Femur (tissue), 1 donor: Measurements from ENCODE around the gene CD46.
"Not testable (repeated sequence)": the region's sequence is repeated elsewhere in the genome, so short reads cannot be mapped to it uniquely, and the experiment has no call there.

Experiments
- DNase-seq: peaks from one replicate; pipeline ENCODE4 v3.0.0-alpha.2; 2017

Gene CD46

GRCh38 chr1:207751790-207752455 lies at the start of gene CD46:
CD46 (plus strand) TSS chr1:207752054; CDS start chr1:207752213, 159 bp downstream.
- DNase-seq: peak; percentile 96

- DNase-seq: no peak
Measured at GRCh38 chr1:207702317-207702716, 49.5 kb upstream of the CD46 start.

- no peak for DNase-seq
Measured at GRCh38 chr1:207703712-207704111, 48.1 kb upstream of the CD46 start.

- not testable (repeated sequence) for DNase-seq
Measured at GRCh38 chr1:207708004-207708403, 43.9 kb upstream of the CD46 start.

GRCh38 chr1:207711285-207711684 lies 40.6 kb upstream of the CD46 start:
- no peak for DNase-seq

GRCh38 chr1:207712701-207713100 lies 39.2 kb upstream of the CD46 start:
- DNase-seq: not testable (repeated sequence)

- no peak for DNase-seq
Measured at GRCh38 chr1:207713529-207713928, 38.3 kb upstream of the CD46 start.

GRCh38 chr1:207719234-207719633 lies 32.6 kb upstream of the CD46 start:
- no peak for DNase-seq

GRCh38 chr1:207728200-207728858 lies 23.5 kb upstream of the CD46 start:
- DNase-seq: not testable (repeated sequence)

GRCh38 chr1:207737503-207738157 lies 14.2 kb upstream of the CD46 start:
- DNase-seq: not testable (repeated sequence)

GRCh38 chr1:207738158-207738659 lies 13.6 kb upstream of the CD46 start:
- not testable (repeated sequence) for DNase-seq

- no peak for DNase-seq
Measured at GRCh38 chr1:207740207-207740606, 11.6 kb upstream of the CD46 start.

- no peak for DNase-seq
Measured at GRCh38 chr1:207742850-207743555, 8.9 kb upstream of the CD46 start.

- no peak for DNase-seq
Measured at GRCh38 chr1:207744000-207744534, 7.8 kb upstream of the CD46 start.

- no peak for DNase-seq
Measured at GRCh38 chr1:207745285-207745684, 6.6 kb upstream of the CD46 start.

GRCh38 chr1:207745839-207746767 lies 5.8 kb upstream of the CD46 start:
- no peak for DNase-seq

GRCh38 chr1:207747627-207748492 lies 4.0 kb upstream of the CD46 start:
- DNase-seq: no peak

- no peak for DNase-seq
Measured at GRCh38 chr1:207748737-207749528, 2.9 kb upstream of the CD46 start.

- DNase-seq: no peak
Measured at GRCh38 chr1:207750631-207751305, 1.1 kb upstream of the CD46 start.
